HG03039 (cell line): ENCODE results near the gene FAXDC2.
"Not testable (repeated sequence)": the region's sequence is repeated elsewhere in the genome, so short reads cannot be mapped to it uniquely, and the experiment has no call there.

Experiments used
- ATAC-seq: cut with Tn5 transposase; IDR thresholded peaks from one replicate; pipeline ENCODE4 v1.9.1; 2021; ENCODE audit warnings: mild to moderate bottlenecking, moderate library complexity; ENCODE audit not compliant: unreplicated experiment

The FAXDC2 gene

GRCh38 chr5:154832804-154833203 is 17.6 kb downstream of the FAXDC2 start:
- ATAC-seq = not testable (repeated sequence)

- ATAC-seq = no peak
These were observed 19.0 kb downstream of the FAXDC2 start for GRCh38 chr5:154831451-154831850.

DNA sequence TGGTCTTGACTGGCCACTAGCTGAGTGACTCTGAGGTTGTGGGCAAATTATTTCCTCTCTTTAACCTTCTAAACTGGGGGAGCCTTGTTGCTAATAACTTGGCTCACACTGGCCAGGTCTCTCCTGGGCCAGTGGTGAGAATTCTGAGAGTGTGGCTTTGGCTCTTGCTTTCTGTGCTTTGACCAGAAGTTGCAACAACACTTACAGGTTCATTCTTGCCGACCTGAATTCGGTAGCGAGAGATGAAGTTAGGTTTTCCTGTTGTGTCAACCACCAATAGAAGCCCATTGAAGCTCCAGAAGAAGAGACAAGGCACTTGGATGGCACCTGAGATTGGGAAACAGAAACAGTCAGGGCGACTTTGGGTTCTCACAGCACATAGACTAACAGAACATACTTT is 19.8 kb downstream of the FAXDC2 start:
- ATAC-seq = no peak

GRCh38 chr5:154830219-154830595 is 20.2 kb downstream of the FAXDC2 start:
- no peak for ATAC-seq

- no peak for ATAC-seq
These were observed 20.7 kb downstream of the FAXDC2 start for GRCh38 chr5:154829589-154830218.

DNA sequence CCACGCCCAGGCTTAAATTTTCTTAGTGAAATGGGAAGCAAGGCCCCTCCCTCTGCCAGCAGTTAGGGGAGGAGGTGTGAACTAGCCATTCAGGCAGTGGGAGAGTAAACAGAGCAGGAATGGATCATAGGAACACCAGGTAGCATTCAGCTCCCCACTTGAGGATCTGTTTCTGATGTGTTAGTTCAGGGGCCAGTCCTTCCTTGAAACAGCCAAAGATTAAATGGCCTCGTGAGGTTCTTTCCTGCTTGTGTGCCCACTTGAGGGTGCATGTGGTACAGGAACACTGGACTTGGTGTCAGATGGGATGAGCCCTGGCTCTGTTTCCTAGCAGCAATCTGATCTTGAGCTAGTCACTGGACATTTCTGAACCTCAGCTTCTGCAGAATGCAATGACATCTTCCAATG is 21.2 kb downstream of the FAXDC2 start:
- no peak for ATAC-seq

- ATAC-seq = no peak
These were observed 26.3 kb downstream of the FAXDC2 start for GRCh38 chr5:154824070-154824469.

DNA sequence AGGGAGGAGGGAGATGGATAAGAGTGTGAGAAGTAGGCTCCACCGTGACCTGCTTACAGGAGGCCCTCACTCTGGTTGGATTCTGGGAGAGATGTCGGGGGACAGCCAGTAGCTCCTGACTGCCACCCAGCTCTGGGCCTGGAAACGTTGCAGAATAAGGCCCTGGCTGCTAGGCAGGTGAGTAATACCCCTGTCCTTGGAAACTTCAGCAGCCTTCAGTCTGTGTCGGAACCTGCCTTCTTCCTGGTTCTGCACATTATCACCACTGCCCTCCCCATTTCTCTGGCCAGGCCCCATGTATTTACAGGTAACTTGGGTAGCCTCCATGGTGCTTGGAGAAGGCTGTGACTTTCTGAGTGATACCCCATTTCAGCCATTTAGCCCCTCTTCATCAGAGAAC is 26.8 kb downstream of the FAXDC2 start:
- no peak for ATAC-seq

GRCh38 chr5:154822896-154823295 is 27.5 kb downstream of the FAXDC2 start:
- ATAC-seq = not testable (repeated sequence)

GRCh38 chr5:154820383-154820782 is 30.0 kb downstream of the FAXDC2 start:
- no peak for ATAC-seq

- ATAC-seq = no peak
These were observed 30.9 kb downstream of the FAXDC2 start for GRCh38 chr5:154819546-154819945.

- no peak for ATAC-seq
These were observed 31.8 kb downstream of the FAXDC2 start for GRCh38 chr5:154818471-154819116.

DNA sequence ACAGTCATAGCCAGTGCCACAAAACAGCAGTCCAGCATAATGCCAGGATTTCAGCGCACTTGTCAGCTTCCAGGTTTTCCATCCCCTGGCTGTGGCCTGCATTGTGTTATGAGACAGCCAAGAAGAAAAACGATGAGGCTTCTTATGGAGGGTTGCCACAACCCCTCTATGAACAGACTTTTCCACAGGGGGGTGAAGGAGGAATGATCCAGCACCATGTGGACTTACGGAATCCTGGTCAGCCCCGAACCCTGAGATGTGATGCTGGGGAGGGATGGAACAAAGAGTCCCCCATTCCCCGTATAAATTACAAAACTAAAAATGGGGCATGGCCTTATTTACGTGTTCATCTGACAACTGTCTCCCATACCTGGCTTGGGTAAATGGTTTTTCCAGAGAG is 32.6 kb downstream of the FAXDC2 start:
- ATAC-seq = no peak

- ATAC-seq = no peak
These were observed 33.4 kb downstream of the FAXDC2 start for GRCh38 chr5:154816891-154817492.

DNA sequence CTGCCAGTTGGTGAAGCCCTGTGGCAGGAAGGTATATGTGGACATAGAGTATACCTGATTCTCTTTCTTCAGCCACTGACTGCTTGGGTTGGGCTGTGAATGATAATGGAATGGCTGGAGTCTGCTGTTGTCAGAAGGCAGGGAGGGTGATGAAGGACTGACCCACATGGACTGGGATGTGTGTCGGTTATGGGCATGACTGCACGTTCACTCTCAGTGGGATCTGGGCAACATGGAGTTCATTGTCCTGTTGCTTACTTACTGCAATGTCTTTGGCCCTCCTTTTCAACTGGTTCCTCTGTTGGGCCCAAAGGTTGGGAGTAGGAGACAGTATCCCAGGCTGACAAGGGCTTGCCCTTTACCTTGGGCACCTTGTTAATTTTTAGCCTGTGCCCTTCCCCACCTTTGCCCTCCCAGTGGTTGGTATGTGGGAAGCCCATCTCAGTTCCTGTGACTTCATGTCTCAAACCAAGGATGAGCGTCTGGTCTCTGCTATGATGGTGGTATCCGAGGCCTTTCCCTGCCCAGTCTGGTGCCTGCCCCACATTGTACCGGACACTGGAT is 34.6 kb downstream of the FAXDC2 start:
- no peak for ATAC-seq

DNA sequence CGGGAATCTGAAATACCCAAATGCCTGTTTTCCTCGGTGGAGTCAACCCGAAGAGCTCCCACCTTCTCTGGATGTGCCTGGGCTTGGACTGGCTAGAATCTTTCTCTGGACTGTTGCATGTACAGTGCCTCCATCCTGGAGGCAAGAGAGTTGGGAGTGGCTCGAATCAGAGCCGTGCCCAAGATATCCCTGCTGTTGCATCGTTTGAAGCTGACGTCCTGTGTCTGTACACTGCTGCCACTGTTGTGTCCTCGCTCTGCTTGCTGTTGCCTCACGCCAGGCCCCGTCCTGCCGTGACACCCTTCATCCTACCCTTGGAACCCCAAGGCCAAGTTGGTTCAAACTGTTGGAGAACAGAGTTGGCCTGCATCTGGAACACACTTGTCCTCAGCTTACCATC is 35.4 kb downstream of the FAXDC2 start:
- no peak for ATAC-seq

GRCh38 chr5:154813736-154814135 is 36.7 kb downstream of the FAXDC2 start:
- ATAC-seq = no peak

DNA sequence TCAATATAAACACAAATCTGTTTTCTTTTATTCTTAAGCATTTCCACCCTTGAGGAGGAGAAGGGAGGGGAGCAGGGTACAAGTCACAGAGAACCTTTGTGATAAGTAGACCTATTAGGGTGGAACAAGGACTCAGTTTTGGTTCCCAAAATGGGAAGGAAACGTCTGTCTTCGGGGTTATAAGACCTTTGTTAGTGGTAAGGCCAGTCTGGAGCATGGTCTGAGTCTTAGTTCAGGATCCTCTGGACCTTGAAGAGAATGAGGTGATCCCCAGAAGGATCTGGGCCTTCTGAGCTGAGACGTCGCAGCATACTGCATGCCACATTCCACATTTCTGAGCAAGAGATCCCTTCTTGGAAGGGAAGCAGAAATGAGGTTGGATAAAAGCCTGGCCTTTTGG is 37.2 kb downstream of the FAXDC2 start:
- no peak for ATAC-seq

DNA sequence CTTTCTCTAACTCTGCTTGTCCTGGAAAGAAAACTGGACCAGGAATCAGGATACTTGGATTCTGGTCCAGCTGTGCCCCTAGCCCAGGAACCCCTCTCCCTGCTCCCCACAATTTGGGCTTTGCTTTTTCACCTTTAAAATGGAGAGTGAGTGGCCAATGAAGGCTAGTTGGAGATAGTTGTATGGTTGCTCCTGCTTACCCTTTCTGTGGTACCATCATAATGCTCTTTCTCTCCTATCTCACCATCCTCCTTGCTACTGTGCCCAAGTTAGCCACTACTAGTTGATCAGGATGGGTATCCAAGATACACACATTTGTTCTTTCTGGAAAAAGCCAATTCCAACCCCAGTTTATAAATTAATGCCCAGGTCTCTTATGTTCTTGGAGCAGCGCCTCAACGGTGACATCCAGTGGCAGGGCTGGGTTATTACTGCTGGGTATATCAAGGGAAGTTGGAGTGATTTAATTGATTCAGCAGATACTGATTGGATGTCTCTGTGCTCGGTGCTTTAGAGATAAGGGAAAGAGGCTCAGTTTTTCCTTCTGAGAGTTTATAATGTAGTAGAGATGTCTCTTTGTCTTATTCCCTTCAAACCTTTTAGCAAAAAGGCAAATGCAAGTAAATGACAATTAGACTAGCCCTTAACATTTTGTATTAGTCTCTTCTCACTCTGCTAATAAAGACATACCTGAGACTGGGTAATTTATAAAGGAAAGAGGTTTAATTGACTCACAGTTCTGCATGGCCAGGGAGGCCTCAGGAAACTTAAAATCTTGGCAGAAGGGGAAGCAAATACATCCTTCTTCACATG is 38.5 kb downstream of the FAXDC2 start:
- peak; percentile 48 for ATAC-seq

GRCh38 chr5:154811239-154811638 is 39.2 kb downstream of the FAXDC2 start:
- no peak for ATAC-seq

DNA sequence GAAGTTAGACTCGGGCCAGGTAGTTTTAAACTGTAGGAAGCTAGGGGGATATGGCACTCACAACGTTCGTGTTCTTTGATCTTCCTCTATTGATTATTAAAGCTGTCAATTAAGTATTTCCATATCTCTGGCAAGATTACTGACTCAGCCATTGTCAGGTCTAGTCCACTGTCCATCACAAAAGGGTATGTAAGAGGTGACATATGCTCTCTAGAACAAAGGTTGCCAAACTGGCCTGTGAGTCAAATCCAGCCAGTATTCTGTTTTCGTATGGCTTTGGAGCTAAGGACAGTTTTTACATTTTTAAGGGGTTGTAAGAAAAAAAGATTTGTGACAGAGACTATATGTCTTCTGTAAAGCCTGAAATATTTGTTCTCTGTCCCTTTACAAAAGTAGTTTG is 44.2 kb downstream of the FAXDC2 start:
- ATAC-seq = no peak
